Suppressor macrophage (primary cell): Measurements from ENCODE around the gene CHRNA4.
"Not testable (repeated sequence)": the region's sequence is repeated elsewhere in the genome, so short reads cannot be mapped to it uniquely, and the experiment has no call there.

Experiments
- DNase-seq, 4 experiments: peaks; one replicate each; pipeline ENCODE4 v3.0.0-alpha.2; 2020 to 2022

The CHRNA4 gene

GRCh38 chr20:63307538-63308217, 53.5 kb downstream of the CHRNA4 start:
- no peak for DNase-seq

GRCh38 chr20:63306673-63307537, 54.2 kb downstream of the CHRNA4 start:
- DNase-seq, result no peak

GRCh38 chr20:63305933-63306672, 55.0 kb downstream of the CHRNA4 start:
- not testable (repeated sequence) for DNase-seq

GRCh38 chr20:63305393-63305792, 55.8 kb downstream of the CHRNA4 start:
- no peak for DNase-seq

GRCh38 chr20:63303095-63303666, 58.0 kb downstream of the CHRNA4 start:
- DNase-seq, result no peak

GRCh38 chr20:63301671-63302070, 59.5 kb downstream of the CHRNA4 start:
- no peak for DNase-seq

- DNase-seq, result no peak
Observed at GRCh38 chr20:63298731-63299312, 62.3 kb downstream of the CHRNA4 start.

- DNase-seq, result no peak
Observed at GRCh38 chr20:63297796-63298572, 63.2 kb downstream of the CHRNA4 start.

GRCh38 chr20:63297371-63297781, 63.8 kb downstream of the CHRNA4 start:
- no peak for DNase-seq

GRCh38 chr20:63296531-63297299, 64.4 kb downstream of the CHRNA4 start:
- DNase-seq, result no peak

- DNase-seq, result no peak
Observed at GRCh38 chr20:63295846-63296245, 65.3 kb downstream of the CHRNA4 start.

- no peak for DNase-seq
Observed at GRCh38 chr20:63295422-63295821, 65.7 kb downstream of the CHRNA4 start.

GRCh38 chr20:63295018-63295417, 66.1 kb downstream of the CHRNA4 start:
- DNase-seq, result no peak

GRCh38 chr20:63294536-63294900, 66.6 kb downstream of the CHRNA4 start:
- DNase-seq, result no peak

- DNase-seq, result no peak
Observed at GRCh38 chr20:63293871-63294535, 67.1 kb downstream of the CHRNA4 start.

- no peak for DNase-seq
Observed at GRCh38 chr20:63293456-63293855, 67.7 kb downstream of the CHRNA4 start.
